H9 (cell line): ENCODE measurements around the gene UQCRHL. TPM values are rescaled to one million over a fixed set of nuclear protein-coding genes. Genes with fewer than 3 reads are reported as not detected.
"Not testable (repeated sequence)": the region's sequence is repeated elsewhere in the genome, so short reads cannot be mapped to it uniquely, and the experiment has no call there.

Source experiments
- DNase-seq: peaks from one replicate; pipeline ENCODE4 v3.0.0-alpha.2; 2017
- H2AFZ ChIP-seq: one replicate; pipeline ENCODE4 v1.6.1; 2013; ENCODE audit warnings: mild to moderate bottlenecking, low read length, control low read depth, moderate library complexity
- H2AK5ac ChIP-seq: 2 replicates; pipeline ENCODE4 v1.6.1; 2013; ENCODE audit warnings: low read length, control low read depth, mixed read lengths; ENCODE audit not compliant: insufficient read length
- H2BK120ac ChIP-seq: one replicate; pipeline ENCODE4 v1.6.1; 2013; ENCODE audit warnings: low read depth, mild to moderate bottlenecking, low read length, control low read depth, inconsistent platforms; ENCODE audit not compliant: poor library complexity, severe bottlenecking
- H2BK12ac ChIP-seq: 2 replicates; pipeline ENCODE4 v1.6.1; 2013; ENCODE audit warnings: low read length, control low read depth, mixed read lengths, low read depth; ENCODE audit not compliant: insufficient read length
- H2BK15ac ChIP-seq: 2 replicates; pipeline ENCODE4 v1.6.1; 2013; ENCODE audit warnings: low read depth, low read length, control low read depth
- H2BK20ac ChIP-seq: one replicate; pipeline ENCODE4 v1.6.1; 2013; ENCODE audit warnings: low read depth, mild to moderate bottlenecking, low read length, control low read depth, inconsistent platforms; ENCODE audit not compliant: poor library complexity, severe bottlenecking
- H2BK5ac ChIP-seq: 2 replicates; pipeline ENCODE4 v1.6.1; 2013; ENCODE audit warnings: low read length, control low read depth, mixed read lengths; ENCODE audit not compliant: insufficient read length
- H3K14ac ChIP-seq: 2 replicates; pipeline ENCODE4 v1.6.1; 2013; ENCODE audit warnings: low read length, control low read depth; ENCODE audit not compliant: insufficient read depth
- H3K18ac ChIP-seq: 2 replicates; pipeline ENCODE4 v1.6.1; 2013; ENCODE audit warnings: low read depth, mild to moderate bottlenecking, mixed read lengths, low read length, control low read depth; ENCODE audit not compliant: insufficient read length
- H3K23ac ChIP-seq: 2 replicates; pipeline ENCODE4 v1.6.1; 2013; ENCODE audit warnings: low read length, control low read depth, mixed read lengths, low read depth; ENCODE audit not compliant: insufficient read length
- H3K23me2 ChIP-seq: 2 replicates; pipeline ENCODE4 v1.6.1; 2013; ENCODE audit warnings: low read depth, mild to moderate bottlenecking, mixed read lengths, low read length, control low read depth; ENCODE audit not compliant: insufficient read length, poor library complexity, severe bottlenecking
- H3K27ac ChIP-seq: 2 replicates; pipeline ENCODE4 v1.5.1; 2013; ENCODE audit warnings: low read length, control low read depth, mixed read lengths, low read depth; ENCODE audit not compliant: insufficient read length
- H3K27me3 ChIP-seq: 2 replicates; pipeline ENCODE4 v1.6.1; 2013; ENCODE audit warnings: low read length, control low read depth, inconsistent platforms; ENCODE audit not compliant: insufficient read depth
- H3K4ac ChIP-seq: 2 replicates; pipeline ENCODE4 v1.6.1; 2013; ENCODE audit warnings: low read depth, mild to moderate bottlenecking, control low read depth, inconsistent platforms, low read length, moderate library complexity
- H3K4me1 ChIP-seq: 2 replicates; pipeline ENCODE4 v1.6.1; 2013; ENCODE audit warnings: low read length, control low read depth, inconsistent platforms; ENCODE audit not compliant: insufficient read depth
- H3K4me2 ChIP-seq: 2 replicates; pipeline ENCODE4 v1.6.1; 2013; ENCODE audit warnings: low read length, control low read depth, mixed read lengths; ENCODE audit not compliant: insufficient read length, insufficient read depth
- H3K56ac ChIP-seq: 2 replicates; pipeline ENCODE4 v1.6.1; 2013; ENCODE audit warnings: low read depth, mild to moderate bottlenecking, mixed read lengths, low read length, control low read depth; ENCODE audit not compliant: insufficient read length
- H3K79me1 ChIP-seq: 2 replicates; pipeline ENCODE4 v1.6.1; 2013; ENCODE audit warnings: low read depth, mild to moderate bottlenecking, moderate library complexity, low read length, control low read depth, inconsistent platforms; ENCODE audit not compliant: insufficient read depth, poor library complexity, severe bottlenecking
- H3K79me2 ChIP-seq: 2 replicates; pipeline ENCODE4 v1.6.1; 2013; ENCODE audit warnings: low read length, control low read depth, inconsistent platforms; ENCODE audit not compliant: insufficient read depth
- H3K9ac ChIP-seq: 2 replicates; pipeline ENCODE4 v1.6.1; 2013; ENCODE audit warnings: low read length, control low read depth, mixed read lengths; ENCODE audit not compliant: insufficient read length; ENCODE audit errors: extremely low read depth
- H3K9me3 ChIP-seq: one replicate; pipeline ENCODE4 v1.6.1; 2013; ENCODE audit warnings: low read depth, low read length, inconsistent platforms; ENCODE audit not compliant: control insufficient read depth
- H3T11ph ChIP-seq: one replicate; pipeline ENCODE4 v1.6.1; 2013; ENCODE audit warnings: mild to moderate bottlenecking, low read length, control low read depth, inconsistent platforms
- H4K20me1 ChIP-seq: one replicate; pipeline ENCODE4 v1.6.1; 2013; ENCODE audit not compliant: control insufficient read depth, insufficient read length, insufficient read depth
- H4K5ac ChIP-seq: 2 replicates; pipeline ENCODE4 v1.6.1; 2013; ENCODE audit warnings: low read depth, mild to moderate bottlenecking, mixed read lengths, low read length, control low read depth; ENCODE audit not compliant: insufficient read length
- H4K8ac ChIP-seq: replicated peaks from 2 replicates; pipeline ENCODE4 v1.6.1; 2013; ENCODE audit warnings: low read length, control low read depth, mixed read lengths, low read depth; ENCODE audit not compliant: insufficient read length
- H4K91ac ChIP-seq: 2 replicates; pipeline ENCODE4 v1.6.1; 2013; ENCODE audit warnings: low read depth, mild to moderate bottlenecking, moderate library complexity, mixed read lengths, low read length, control low read depth; ENCODE audit not compliant: insufficient read length
- H3K27ac Mint-ChIP-seq, 3 experiments: 2 replicates in 2 of 3; 3 replicates in 1 of 3; pipeline ENCODE4 v1.8.0; 2020 to 2021; ENCODE audit warnings: mixed read lengths in 3 of 3, mild to moderate bottlenecking in 1 of 3, moderate library complexity in 1 of 3
- H3K27me3 Mint-ChIP-seq: 2 replicates; pipeline ENCODE4 v1.8.0; 2021; ENCODE audit warnings: low read depth, mild to moderate bottlenecking, moderate library complexity, mixed read lengths
- H3K36me3 Mint-ChIP-seq, 3 experiments: 2 replicates in 2 of 3; 3 replicates in 1 of 3; pipeline ENCODE4 v1.8.0; 2020 to 2021; ENCODE audit warnings: low read depth in 3 of 3, mixed read lengths in 3 of 3; ENCODE audit not compliant: insufficient read depth in 1 of 3
- H3K4me1 Mint-ChIP-seq, 2 experiments: 2 replicates each; pipeline ENCODE4 v1.8.0; 2020; ENCODE audit warnings: mixed read lengths in 2 of 2
- H3K4me3 Mint-ChIP-seq, 2 experiments: 2 replicates in 1 of 2; 3 replicates in 1 of 2; pipeline ENCODE4 v1.8.0; 2020 to 2021; ENCODE audit warnings: mild to moderate bottlenecking in 2 of 2, mixed read lengths in 2 of 2, moderate library complexity in 1 of 2
- H3K9me3 Mint-ChIP-seq, 2 experiments: 2 replicates in 1 of 2; 3 replicates in 1 of 2; pipeline ENCODE4 v1.8.0; 2020; ENCODE audit warnings: mild to moderate bottlenecking in 2 of 2, mixed read lengths in 2 of 2, moderate library complexity in 1 of 2
- WGBS: extraction: QIAGEN DNeasy Blood & Tissue Kit; methylation state at CpG from one replicate; pipeline ENCODE4 v1.1.7; 2013; ENCODE audit warnings: missing lambda C conversion rate, low lambda C conversion rate, mixed read lengths; ENCODE audit not compliant: insufficient read length; ENCODE audit errors: extremely low coverage; 5-methylcytosine and 5-hydroxymethylcytosine counted together
- total RNA-seq: library from RNA; stranded (reverse); gene quantifications from 2 replicates; pipeline ENCODE4 v1.2.1, GENCODE V29; 2021
- TF ChIP-seq, protein P1 (sequence below): fragments of 200-600 bp; sonication (generic); conservative IDR thresholded peaks from 3 replicates; pipeline ENCODE4 v1.8.0; 2021; ENCODE audit warnings: antibody characterized with exemption, mild to moderate bottlenecking

Gene UQCRHL
- total RNA-seq, 1 experiment from 2014 or later = 2.0 TPM

DNA sequence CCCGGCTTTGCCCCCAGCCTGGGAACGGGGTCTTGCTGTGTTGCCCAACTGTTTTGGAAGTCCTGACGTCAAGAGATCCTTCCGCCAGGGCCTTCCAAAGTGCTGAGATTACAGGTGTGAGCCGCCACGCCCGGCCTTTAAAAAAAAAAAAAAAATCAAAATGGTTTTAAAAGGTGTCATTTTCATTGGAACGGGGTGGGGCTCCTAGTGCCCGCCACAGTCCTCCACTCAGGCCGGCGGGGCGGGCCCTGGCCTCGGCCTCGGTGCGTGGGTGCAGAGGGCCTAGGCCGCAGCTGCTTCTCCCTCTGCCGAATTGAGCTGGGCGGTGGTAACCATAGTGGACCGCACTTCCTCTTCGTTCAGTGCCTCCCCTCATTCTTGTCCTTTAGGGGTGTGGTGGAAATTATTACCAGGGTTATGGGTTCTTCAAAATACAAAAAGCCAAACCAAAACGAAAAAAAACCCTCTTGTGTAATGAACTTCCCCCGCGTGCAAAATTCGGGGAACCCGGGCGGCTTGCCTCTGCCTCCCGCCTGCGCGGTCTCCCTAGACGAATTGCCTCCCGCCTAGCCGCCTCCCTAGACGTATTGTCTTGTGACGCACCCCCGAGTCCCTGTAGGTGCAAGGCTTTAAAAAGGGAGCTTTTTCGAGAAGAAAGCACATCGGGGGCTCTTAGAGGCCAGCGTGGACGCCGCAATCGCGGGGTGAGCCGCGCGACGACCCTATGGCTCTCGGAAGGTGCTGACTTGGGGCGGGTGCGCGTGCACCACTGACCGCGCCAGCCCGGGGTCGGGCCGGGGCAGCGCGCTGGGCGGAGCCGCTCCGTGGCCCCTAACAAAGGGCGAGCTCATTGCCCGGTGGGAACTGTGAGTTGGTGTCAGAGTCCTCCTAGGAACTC, 29.6 kb upstream of the UQCRHL start:
- WGBS = no CpG with 5 or more reads among the region's 62 CpGs

DNA sequence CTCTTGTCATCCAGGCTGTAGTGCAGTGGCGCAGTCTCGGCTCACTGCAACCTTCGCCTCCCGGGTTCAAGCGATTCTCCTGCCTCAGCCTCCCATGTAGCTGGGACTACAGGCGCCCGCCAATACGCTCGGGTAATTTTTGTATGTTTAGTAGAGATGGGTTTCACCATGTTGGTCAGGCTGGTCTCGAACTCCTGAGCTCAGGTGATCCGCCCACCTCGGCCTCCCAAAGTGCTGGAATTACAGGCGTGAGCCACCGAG, 29.0 kb upstream of the UQCRHL start:
- WGBS = no CpG with 5 or more reads among the region's 14 CpGs
- peak overlapping the region; percentile 70 for H3K4me2 ChIP-seq
- H4K5ac ChIP-seq = not testable (repeated sequence)

More for the DNA sequence above, 29.6 kb upstream of the UQCRHL start:
- H4K5ac ChIP-seq = no peak overlapping the region
- H3K4ac ChIP-seq = no peak overlapping the region
- H3T11ph ChIP-seq = no peak overlapping the region
- Mint-ChIP-seq H3K27ac (0 out of 7 replicates have a peak overlapping the region, but pooled peaks of 1 of the 3 experiments have one; percentile 40), H3K36me3 (peaks cover 2 to 6% (median 3%) of the 10 kb centered on the region in 3 experiments; a peak in 5 of 7 replicates), H3K4me1 (peaks cover 15 to 22% of the 10 kb centered on the region in 2 experiments), H3K9me3 (no peaks in the 10 kb centered on the region), H3K4me3 (peak overlapping the region; percentile 78 to 92; a peak in 4 of 5 replicates), H3K27me3 (no peaks in the 10 kb centered on the region)
- H4K8ac ChIP-seq = no peak overlapping the region
- no peak overlapping the region for H2BK15ac ChIP-seq
- no peaks in the 10 kb centered on the region for H4K20me1 ChIP-seq
- no peak overlapping the region for H2BK12ac ChIP-seq
- H2BK120ac ChIP-seq = no peak overlapping the region
- H3K27me3 ChIP-seq = no peaks in the 10 kb centered on the region
- H2BK20ac ChIP-seq = no peak overlapping the region
- no peak overlapping the region for H2BK5ac ChIP-seq
- TF ChIP-seq, protein P1, sequence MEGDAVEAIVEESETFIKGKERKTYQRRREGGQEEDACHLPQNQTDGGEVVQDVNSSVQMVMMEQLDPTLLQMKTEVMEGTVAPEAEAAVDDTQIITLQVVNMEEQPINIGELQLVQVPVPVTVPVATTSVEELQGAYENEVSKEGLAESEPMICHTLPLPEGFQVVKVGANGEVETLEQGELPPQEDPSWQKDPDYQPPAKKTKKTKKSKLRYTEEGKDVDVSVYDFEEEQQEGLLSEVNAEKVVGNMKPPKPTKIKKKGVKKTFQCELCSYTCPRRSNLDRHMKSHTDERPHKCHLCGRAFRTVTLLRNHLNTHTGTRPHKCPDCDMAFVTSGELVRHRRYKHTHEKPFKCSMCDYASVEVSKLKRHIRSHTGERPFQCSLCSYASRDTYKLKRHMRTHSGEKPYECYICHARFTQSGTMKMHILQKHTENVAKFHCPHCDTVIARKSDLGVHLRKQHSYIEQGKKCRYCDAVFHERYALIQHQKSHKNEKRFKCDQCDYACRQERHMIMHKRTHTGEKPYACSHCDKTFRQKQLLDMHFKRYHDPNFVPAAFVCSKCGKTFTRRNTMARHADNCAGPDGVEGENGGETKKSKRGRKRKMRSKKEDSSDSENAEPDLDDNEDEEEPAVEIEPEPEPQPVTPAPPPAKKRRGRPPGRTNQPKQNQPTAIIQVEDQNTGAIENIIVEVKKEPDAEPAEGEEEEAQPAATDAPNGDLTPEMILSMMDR = no peak
- no peak overlapping the region for H3K56ac ChIP-seq
- H3K27ac ChIP-seq = no peak overlapping the region
- peaks cover 14% of the 10 kb centered on the region for H3K23me2 ChIP-seq
- no peak overlapping the region for H2AK5ac ChIP-seq
- H3K79me1 ChIP-seq = no peaks in the 10 kb centered on the region
- H3K79me2 ChIP-seq = no peaks in the 10 kb centered on the region
- H3K4me1 ChIP-seq = no peaks in the 10 kb centered on the region; the same call in 1 of the 2 replicates
- H3K14ac ChIP-seq = no peak overlapping the region
- no peak overlapping the region for H3K4me2 ChIP-seq
- no peak overlapping the region for H3K9ac ChIP-seq
- DNase-seq = peak; percentile 59
- H4K91ac ChIP-seq = no peak overlapping the region
- H2AFZ ChIP-seq = no peak overlapping the region
- no peak overlapping the region for H3K23ac ChIP-seq
- no peaks in the 10 kb centered on the region for H3K9me3 ChIP-seq
- peak overlapping the region; percentile 24 for H3K18ac ChIP-seq

More for the DNA sequence above, 29.0 kb upstream of the UQCRHL start:
- H3T11ph ChIP-seq, H3K18ac ChIP-seq, H3K9ac ChIP-seq, H2BK15ac ChIP-seq, H2AFZ ChIP-seq, H3K23ac ChIP-seq, H2BK5ac ChIP-seq, H3K4ac ChIP-seq, H2AK5ac ChIP-seq, H2BK120ac ChIP-seq, H3K9me3 Mint-ChIP-seq, H3K56ac ChIP-seq, H3K4me1 ChIP-seq, H2BK20ac ChIP-seq, H2BK12ac ChIP-seq, H3K79me2 ChIP-seq, H4K91ac ChIP-seq, H3K79me1 ChIP-seq, H3K14ac ChIP-seq, H4K20me1 ChIP-seq, H3K27me3 Mint-ChIP-seq, H3K27me3 ChIP-seq, H3K27ac ChIP-seq, DNase-seq, H4K8ac ChIP-seq, H3K9me3 ChIP-seq: not testable (repeated sequence)
- Mint-ChIP-seq H3K4me3 (peak overlapping the region; percentile 78 to 92), H3K27ac (peak overlapping the region; percentile 98 to 99 (median 99); a peak in 6 of 7 replicates), H3K36me3 (peaks cover 7 to 11% (median 7%) of the 10 kb centered on the region in 3 experiments; a peak in 6 of 7 replicates), H3K4me1 (peaks cover 20 to 27% of the 10 kb centered on the region in 2 experiments)
- peaks cover 14% of the 10 kb centered on the region for H3K23me2 ChIP-seq
